Heart right ventricle (tissue), 16 donors: ENCODE data around the gene PCSK6. TPM values are rescaled to one million over a fixed set of nuclear protein-coding genes. Genes with fewer than 3 reads are reported as not detected.

Source experiments
- ATAC-seq, 8 donors: fragments of 200-7000 bp; cut with Tn5 transposase; one replicate each; pipeline ENCODE4 v1.9.1; 2020; ENCODE audit warnings: mild to moderate bottlenecking in 8 of 8, moderate library complexity in 8 of 8, moderate number of reproducible peaks in 1 of 8
- DNase-seq, 2 donors: peaks; one replicate each; pipeline ENCODE4 v3.0.0-alpha.2; 2020
- H3K27ac ChIP-seq, 10 donors: fragments of 200-600 bp; sonication (generic) in 2 of 10; one replicate each; pipeline versions ENCODE4 v1.5.0 to v1.8.0; 2020 to 2022; ENCODE audit warnings: mild to moderate bottlenecking in 3 of 10
- H3K27me3 ChIP-seq, 7 donors: fragments of 200-600 bp; one replicate each; pipeline ENCODE4 v1.8.0; 2021 to 2022; ENCODE audit warnings: mild to moderate bottlenecking in 2 of 7
- H3K36me3 ChIP-seq, 9 donors: fragments of 200-600 bp; sonication (generic) in 1 of 9; one replicate each; pipeline versions ENCODE4 v1.5.0 to v1.8.0; 2020 to 2022; ENCODE audit warnings: mild to moderate bottlenecking in 2 of 9
- H3K4me1 ChIP-seq, 9 donors: fragments of 200-600 bp; sonication (generic) in 1 of 9; one replicate each; pipeline versions ENCODE4 v1.5.0 to v1.8.0; 2020 to 2022; ENCODE audit warnings: mild to moderate bottlenecking in 4 of 9
- H3K4me3 ChIP-seq, 10 donors: fragments of 200-600 bp; sonication (generic) in 2 of 10; one replicate each; pipeline versions ENCODE4 v1.5.0 to v1.8.0; 2020 to 2022; ENCODE audit warnings: mild to moderate bottlenecking in 7 of 10, moderate library complexity in 2 of 10
- H3K9me3 ChIP-seq, 11 donors: fragments of 200-600 bp in 10 of 11; sonication (generic) in 2 of 11; one replicate each; pipeline versions ENCODE4 v1.5.0 to v1.8.0; 2013 to 2022; ENCODE audit warnings: mild to moderate bottlenecking in 2 of 11, control low read depth in 1 of 11, moderate library complexity in 1 of 11
- WGBS, 2 donors: extraction: QIAGEN DNeasy Blood & Tissue Kit; methylation state at CpG; one replicate each; pipeline ENCODE4 v1.1.7; 2013; ENCODE audit warnings: inconsistent platforms in 1 of 2; 5-methylcytosine and 5-hydroxymethylcytosine counted together
- intact Hi-C, 10 donors: fragments of 100-400 bp; cut with DNase I; formaldehyde crosslinking; loops; one replicate each; pipeline versions ENCODE4 v1.11.1 to v1.14.2; 2022
- polyA plus RNA-seq, 2 donors: library from polyadenylated mRNA; stranded (reverse); fragments of 200-250 nt; gene quantifications; one replicate each; pipeline ENCODE4 v1.2.3, GENCODE V29; 2013
- total RNA-seq, 10 donors: library from RNA; stranded (reverse); fragmentation: NEBNext Ultra II Directional in 3 of 10; extraction: Animal tissue kit (Norgen Biotek cat#: 25700) in 3 of 10; gene quantifications; one replicate each; pipeline versions ENCODE4 v1.2.1 to v1.2.4, GENCODE V29; 2021 to 2023
- TF ChIP-seq, protein P1 (sequence below), 9 donors: fragments of 200-600 bp; sonication (generic) in 2 of 9; IDR thresholded peaks; one replicate each; pipeline versions ENCODE4 v1.5.0 to v1.8.0; 2021 to 2022; ENCODE audit warnings: antibody characterized with exemption in 9 of 9, mild to moderate bottlenecking in 5 of 9, moderate library complexity in 1 of 9
- donor health status: Arrhythmogenic right ventricular cardiomyopathy.
- donor health status: ischemic (EF 13 %, LVEDD 7.1; RV severe dilation, severe dysfunction).
- donor health status: healthy with polysubstance abuse.
- donor health status: DM: no; HTN: yes; CAD: no.
- donor health status: DM: no; HTN: no; CAD: no.
- donor health status: ischemic (EF 25% LVEDD 6.9; RV normal size, moderate dysfunction).
- donor health status: ischemic (EF 25% LVEDD 5.7; RV mildly dilated, moderate dysfunction).
- donor health status: healthy.
- donor health status: DM: yes; HTN: yes; CAD: no.
- donor health status: Ischemic cardiomyopathy.
- donor health status: ischemic (EF 35%, LVEDD 5.7; RV mildly dilated, moderate dysfunction).
- donor health status: nonischemic (EF 11% LVEDD 7.7; RV severe dilation, severe dysfunction).
- donor health status: DM: yes; HTN: yes; CAD: no.
- donor health status: PGD.
- donor health status: ischemic (EF 29% LVEDD 5.4; RV normal size, mild dysfunction).
- donor health status: nonischemic (EF 23%, LVEDD 6.1; RV moderate dilation, normal function).

PCSK6 gene
- total and polyA plus RNA-seq, 12 donors, result 4.6 to 34.0 (median 21.7) TPM

DNA sequence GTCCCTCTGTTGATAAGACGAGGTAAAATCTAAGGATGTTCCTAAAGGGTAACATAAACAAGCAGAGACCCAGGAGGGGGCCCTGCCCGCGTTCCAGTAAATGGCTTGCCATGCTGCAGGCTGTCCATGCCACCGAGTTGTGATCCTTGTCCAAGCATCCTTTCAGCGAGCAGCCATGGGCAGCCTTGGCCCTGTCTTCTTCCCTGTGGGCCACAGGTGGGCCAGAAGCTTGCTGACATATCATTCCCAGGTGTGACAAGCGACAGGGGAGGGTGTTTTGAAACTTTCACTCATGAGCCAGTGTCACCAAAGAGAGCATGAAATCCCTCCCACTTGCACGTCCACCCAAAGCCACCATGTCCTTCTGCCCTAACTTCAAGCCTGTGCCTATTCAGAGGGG, 53.7 kb downstream of the PCSK6 start:
- Histone ChIP-seq H3K4me3 (no peak overlapping the region), H3K4me1 (peaks cover 0 to 29% (median 10%) of the 10 kb centered on the region in 9 donors), H3K27me3 (no peaks in the 10 kb centered on the region), H3K9me3 (no peaks in the 10 kb centered on the region), H3K36me3 (peaks cover 0 to 17% (median 0%) of the 10 kb centered on the region in 9 donors), H3K27ac (no peak overlapping the region)
- 88 to 93% methylated on average over 7 of the region's 7 CpGs for WGBS, 2 donors
- ATAC-seq (no peak), DNase-seq (no peak)
- TF ChIP-seq, protein P1, sequence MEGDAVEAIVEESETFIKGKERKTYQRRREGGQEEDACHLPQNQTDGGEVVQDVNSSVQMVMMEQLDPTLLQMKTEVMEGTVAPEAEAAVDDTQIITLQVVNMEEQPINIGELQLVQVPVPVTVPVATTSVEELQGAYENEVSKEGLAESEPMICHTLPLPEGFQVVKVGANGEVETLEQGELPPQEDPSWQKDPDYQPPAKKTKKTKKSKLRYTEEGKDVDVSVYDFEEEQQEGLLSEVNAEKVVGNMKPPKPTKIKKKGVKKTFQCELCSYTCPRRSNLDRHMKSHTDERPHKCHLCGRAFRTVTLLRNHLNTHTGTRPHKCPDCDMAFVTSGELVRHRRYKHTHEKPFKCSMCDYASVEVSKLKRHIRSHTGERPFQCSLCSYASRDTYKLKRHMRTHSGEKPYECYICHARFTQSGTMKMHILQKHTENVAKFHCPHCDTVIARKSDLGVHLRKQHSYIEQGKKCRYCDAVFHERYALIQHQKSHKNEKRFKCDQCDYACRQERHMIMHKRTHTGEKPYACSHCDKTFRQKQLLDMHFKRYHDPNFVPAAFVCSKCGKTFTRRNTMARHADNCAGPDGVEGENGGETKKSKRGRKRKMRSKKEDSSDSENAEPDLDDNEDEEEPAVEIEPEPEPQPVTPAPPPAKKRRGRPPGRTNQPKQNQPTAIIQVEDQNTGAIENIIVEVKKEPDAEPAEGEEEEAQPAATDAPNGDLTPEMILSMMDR (IDR thresholded peaks at IDR 0.05), result no peak
- intact Hi-C loops, result loop anchor here in 1 of 10 donors (5.0 kb wide), 1 partner anchor 57 kb away; no protein-coding TSS in a partner anchor

DNA sequence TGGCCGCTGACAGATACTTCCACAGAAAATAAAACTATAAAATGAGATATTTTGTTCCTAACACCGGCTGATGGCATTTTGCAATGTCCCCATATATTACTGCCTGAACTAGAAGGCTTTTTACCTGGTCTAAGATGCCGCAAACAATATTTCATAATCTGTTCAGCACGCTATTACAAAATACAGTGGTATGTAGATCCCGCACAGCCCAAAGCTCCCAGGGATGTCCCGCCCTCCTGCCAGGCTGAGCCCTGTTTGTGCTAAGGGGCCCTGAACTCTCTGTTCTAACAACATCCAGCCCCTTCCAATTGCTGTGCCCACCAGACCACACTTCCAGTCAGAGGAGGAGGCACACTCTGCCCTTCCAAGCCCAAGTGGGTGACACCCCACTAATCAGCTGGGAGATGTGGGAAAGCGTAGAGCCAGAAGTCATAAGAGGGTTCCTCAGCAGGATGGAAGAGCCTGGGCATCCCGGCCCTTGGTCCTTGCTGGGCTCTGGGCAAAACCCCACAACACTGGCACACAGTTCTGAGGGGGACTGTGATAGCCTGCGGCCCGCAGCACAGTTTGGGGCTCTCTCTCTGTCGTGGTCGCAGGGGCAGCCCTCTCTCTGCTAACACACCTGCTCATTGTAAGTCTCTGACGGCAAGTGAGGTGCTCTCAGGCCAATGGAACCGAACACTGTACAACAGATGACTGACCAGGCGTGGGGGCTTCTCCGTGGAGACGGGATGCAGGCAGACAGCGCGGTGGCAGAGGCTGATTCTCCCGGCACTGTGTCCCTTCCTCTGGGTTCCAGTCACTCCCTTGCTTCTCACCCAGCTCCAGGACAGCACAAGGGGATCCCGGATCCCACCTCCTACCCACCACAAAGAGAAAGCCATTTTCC, 55.2 kb downstream of the PCSK6 start:
- no peak overlapping the region for H3K4me3 ChIP-seq
- DNase-seq (no peak), ATAC-seq (no peak)
- peaks cover 0 to 16% (median 10%) of the 10 kb centered on the region in 9 donors for H3K4me1 ChIP-seq
- WGBS, 2 donors, result 89 to 91% methylated on average over 21 of the region's 21 CpGs
- TF ChIP-seq, protein P1 (IDR thresholded peaks at IDR 0.05), result no peak
- no peak overlapping the region for H3K27ac ChIP-seq
- intact Hi-C loops, result no loop called here
- H3K36me3 ChIP-seq, result peaks cover 0 to 31% (median 0%) of the 10 kb centered on the region in 9 donors
- H3K9me3 ChIP-seq, result no peaks in the 10 kb centered on the region
- no peaks in the 10 kb centered on the region for H3K27me3 ChIP-seq

DNA sequence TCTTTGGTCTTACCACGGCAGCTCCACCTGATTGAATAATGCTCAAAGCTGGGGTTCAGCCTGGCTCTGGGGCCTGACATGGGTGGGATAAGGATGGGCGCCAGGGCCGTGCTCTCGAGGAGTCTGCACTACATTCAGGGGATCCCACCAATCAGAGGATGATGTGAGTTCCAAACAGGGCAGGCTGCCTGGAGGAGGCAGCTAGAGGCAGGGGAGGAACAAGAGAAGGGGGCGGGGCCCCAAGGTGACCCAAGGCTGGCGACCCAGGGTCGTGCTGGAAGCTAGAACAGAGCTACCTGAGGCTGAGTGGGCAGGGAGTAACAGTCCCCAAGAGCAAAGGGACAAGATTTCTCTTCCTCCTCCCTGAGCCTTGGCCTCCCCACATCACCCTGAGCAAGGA, 56.1 kb downstream of the PCSK6 start:
- TF ChIP-seq, protein P1 (IDR thresholded peaks at IDR 0.05), result no peak
- Histone ChIP-seq H3K27me3 (no peaks in the 10 kb centered on the region), H3K27ac (no peak overlapping the region), H3K9me3 (no peaks in the 10 kb centered on the region), H3K4me1 (peaks cover 0 to 8% (median 2%) of the 10 kb centered on the region in 9 donors), H3K36me3 (peaks cover 0 to 39% (median 0%) of the 10 kb centered on the region in 9 donors), H3K4me3 (no peak overlapping the region)
- WGBS, 2 donors, result 78 to 80% methylated on average over 7 of the region's 7 CpGs
- intact Hi-C loops, result no loop called here
- ATAC-seq, result no peak
- DNase-seq, result no peak

DNA sequence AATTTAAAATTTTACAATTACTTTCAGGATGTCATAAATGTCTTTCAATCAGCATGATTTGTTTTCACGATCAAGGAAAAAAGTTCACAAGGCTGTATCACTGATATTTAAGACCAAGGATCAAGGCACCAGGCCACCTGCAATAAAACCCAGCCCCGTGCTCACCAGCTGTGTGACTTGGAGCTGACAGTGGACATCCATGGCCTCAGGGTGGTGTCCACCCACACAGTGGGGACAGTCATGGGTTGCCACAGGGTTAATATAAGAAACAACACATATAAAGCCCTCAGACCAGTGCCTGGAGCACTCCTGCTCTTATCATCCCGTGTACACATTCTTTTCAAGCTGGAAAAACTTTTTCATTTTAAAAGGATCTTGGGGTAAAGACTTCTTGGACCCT, 56.5 kb downstream of the PCSK6 start:
- H3K36me3 ChIP-seq, result peaks cover 0 to 44% (median 0%) of the 10 kb centered on the region in 9 donors
- no peak overlapping the region for H3K4me3 ChIP-seq
- 69 to 77% methylated on average over 3 of the region's 3 CpGs for WGBS, 2 donors
- H3K27me3 ChIP-seq, result no peaks in the 10 kb centered on the region
- no peaks in the 10 kb centered on the region for H3K9me3 ChIP-seq
- intact Hi-C loops, result no loop called here
- H3K4me1 ChIP-seq, result peaks cover 0 to 4% (median 0%) of the 10 kb centered on the region in 9 donors
- DNase-seq (no peak), ATAC-seq (no peak)
- no peak overlapping the region for H3K27ac ChIP-seq
- TF ChIP-seq, protein P1 (IDR thresholded peaks at IDR 0.05), result no peak
